Stimulated activated CD4-positive, alpha-beta T cell treated with anti-CD3 and anti-CD28 coated beads, Interleukin-4, amount 100 ng/mL, for 1 hour (primary cell): Measurements from ENCODE around the gene SLCO2A1.

ENCODE experiments used
- DNase-seq: peaks from one replicate; pipeline ENCODE4 v3.0.0-alpha.2; 2020

SLCO2A1 gene

GRCh38 chr3:133997871-133998635, 31.7 kb downstream of the SLCO2A1 start:
- DNase-seq, result no peak

DNA sequence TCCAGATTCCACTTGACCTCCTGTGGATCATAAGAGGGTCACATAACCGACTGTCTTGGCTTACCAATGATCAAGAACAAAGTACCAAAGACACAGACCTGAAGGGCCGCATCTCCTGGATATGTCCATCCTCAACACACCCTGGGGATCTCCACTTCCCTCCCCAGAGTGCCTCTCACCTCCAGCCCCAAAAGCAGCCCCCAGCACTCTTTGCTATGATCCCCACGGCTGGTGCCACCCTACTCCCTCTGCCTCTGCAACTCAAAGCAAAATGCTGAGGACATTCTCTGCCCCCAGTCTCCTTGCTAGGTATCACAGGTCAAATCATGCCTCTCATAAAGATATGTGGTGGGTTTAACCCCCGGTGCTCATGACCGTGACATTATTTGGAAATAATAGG, 32.7 kb downstream of the SLCO2A1 start:
- no peak for DNase-seq

DNA sequence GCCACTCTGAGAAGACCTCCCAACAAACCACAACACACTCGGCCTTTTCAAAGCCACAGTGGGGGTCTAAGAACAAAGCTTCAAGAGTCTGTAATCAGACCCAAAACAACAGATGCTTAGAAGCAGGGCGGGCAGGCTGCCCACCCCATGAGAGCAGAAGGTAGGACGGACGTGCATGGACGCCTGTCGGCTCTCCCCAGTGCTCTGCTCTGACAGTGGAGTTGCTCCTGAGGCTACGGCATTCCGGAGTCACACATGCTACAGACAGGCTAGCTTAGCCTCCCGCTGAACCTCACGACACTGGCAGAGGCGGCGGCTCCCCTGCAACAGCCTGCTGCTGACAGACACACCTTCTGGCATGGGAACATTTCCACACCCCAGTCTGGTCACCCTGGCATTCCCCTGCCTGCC, 33.5 kb downstream of the SLCO2A1 start:
- DNase-seq, result no peak

DNA sequence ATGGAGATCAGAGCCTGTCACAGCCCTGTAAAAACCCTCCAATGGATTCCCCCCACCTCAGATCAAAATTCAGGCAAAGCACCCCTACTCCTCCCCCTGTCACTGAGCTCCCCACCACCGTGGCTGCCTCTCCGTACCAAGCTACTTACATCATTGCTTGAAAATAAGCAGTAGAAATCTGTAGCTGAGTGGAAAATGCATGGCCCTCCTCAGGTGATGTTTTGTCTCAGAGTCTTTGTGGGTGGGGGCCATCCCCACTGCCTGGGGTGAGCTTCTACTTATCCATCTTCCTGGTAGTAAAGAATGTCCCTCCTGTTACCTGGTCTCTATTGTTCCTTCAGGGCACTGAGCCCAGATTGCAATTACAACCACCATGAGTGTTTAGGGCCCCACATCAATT, 34.5 kb downstream of the SLCO2A1 start:
- DNase-seq, result no peak

- DNase-seq, result no peak
Observed at GRCh38 chr3:133994166-133994890, 35.4 kb downstream of the SLCO2A1 start.

DNA sequence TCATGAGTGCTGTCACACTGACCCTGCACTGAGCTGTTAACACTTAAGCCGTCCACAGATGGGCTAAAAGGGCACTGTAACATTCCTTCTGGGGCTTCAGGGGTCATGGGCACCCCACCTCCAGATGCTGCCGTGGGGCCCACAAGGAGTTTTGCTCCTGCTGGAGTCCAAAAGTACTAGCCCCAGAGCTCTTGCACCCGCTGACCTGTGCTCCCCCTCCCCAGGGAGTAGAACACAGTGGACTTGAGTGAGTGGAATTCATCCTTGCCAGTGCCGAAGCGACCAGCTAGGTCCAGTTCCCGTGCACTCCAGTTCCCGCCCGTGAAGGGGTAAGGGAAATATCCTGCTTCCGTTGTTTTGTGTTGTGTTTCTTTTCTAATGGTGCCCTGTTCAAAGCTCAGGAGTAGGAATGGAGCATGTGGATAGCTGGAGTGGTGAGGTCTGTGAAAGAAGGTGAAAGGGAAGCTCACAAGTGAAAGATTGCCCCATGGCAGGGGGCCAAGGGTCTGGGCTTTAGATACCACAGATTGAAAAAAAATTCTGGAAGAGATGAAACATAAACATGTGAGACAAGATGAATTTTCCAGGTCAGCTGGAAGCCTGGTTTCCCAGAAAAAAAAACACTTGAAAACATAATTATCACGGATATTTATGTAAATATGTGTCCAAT, 36.6 kb downstream of the SLCO2A1 start:
- DNase-seq, result no peak

DNA sequence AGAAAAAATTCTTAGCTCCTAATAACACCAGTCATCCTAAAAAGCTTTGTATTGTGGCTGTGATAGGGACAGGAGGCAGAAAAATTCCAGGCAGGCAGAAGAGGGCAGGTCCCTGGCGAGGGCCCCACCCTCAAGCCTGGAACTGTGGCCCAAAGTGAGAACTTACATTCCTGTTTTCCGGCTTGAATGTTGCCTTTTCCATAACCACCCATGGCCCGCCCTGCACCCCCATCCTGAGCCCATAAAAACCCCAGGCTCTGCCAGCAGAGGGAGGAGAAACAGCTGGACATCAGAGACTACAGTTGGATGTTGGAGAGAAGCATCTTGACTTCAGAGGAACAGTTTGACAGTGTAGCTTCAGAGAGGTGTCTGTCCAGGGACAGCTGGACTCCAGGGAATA, 37.3 kb downstream of the SLCO2A1 start:
- DNase-seq, result no peak

DNA sequence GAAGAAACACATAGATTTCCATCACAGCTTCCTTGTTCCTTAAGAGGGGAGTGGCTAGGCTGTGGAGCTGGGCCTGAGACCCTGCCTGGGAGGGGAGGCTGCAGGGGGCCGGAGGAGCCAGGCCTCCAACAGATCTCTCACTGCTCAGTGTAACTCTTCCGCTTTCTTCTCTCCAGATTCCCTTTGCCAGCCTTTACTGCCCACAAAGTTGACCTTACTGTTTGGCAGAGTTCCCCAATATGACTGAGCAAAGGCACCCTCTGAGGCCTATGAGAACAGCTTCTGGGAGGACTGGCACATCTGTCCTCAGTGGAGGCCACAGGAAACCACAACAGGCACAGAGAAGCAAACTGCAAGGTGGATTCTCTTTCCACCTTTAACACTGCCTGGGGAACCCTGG, 38.1 kb downstream of the SLCO2A1 start:
- no peak for DNase-seq

DNA sequence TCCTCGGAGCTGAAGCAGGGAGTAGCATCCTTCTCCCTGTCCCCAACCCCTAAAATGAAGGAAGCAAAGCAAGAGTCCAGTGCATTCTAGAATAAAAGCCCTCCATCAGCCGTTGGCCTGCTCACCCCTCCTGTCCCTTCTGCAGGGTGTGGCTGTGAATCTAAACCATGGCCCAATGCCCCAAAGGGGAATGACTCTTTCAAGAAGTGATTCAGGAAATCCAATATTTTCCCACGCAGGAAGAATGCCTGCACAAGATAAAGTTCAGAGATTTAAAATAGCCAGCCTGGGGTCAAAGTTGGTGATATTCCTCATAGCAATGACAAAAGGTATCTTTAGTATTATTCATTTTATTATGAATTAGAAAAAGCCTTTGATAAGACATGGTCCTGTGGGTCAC, 38.5 kb downstream of the SLCO2A1 start:
- DNase-seq, result no peak

GRCh38 chr3:133989936-133990702, 39.6 kb downstream of the SLCO2A1 start:
- no peak for DNase-seq

GRCh38 chr3:133988631-133989161, 41.0 kb downstream of the SLCO2A1 start:
- no peak for DNase-seq

DNA sequence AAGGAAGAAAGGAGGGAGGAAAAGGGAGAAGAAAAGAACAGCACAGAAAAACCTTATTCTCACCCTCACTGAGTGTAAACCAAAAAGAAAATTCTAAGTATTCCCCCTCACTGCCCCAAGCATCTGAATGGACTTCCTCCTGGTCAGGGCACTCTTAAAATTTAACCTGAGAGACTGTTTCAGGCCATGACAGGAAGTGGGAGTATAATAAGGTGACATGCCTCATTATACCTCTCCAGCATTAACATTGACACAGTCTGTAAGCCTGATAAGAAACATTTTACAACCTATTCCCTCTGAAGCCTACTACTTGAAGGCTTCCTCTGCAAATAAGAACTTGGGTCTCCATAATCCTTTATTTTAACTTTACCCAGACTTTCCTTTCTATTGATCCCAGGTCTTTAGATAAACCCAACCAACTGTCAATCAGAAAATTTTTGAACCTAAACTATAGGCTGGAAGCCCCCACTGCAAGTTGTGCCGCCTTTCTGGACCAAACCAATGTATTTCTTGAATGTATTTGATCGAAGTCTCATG, 41.7 kb downstream of the SLCO2A1 start:
- DNase-seq, result no peak

GRCh38 chr3:133987136-133987535, 42.6 kb downstream of the SLCO2A1 start:
- no peak for DNase-seq

- no peak for DNase-seq
Observed at GRCh38 chr3:133986311-133986710, 43.4 kb downstream of the SLCO2A1 start.

DNA sequence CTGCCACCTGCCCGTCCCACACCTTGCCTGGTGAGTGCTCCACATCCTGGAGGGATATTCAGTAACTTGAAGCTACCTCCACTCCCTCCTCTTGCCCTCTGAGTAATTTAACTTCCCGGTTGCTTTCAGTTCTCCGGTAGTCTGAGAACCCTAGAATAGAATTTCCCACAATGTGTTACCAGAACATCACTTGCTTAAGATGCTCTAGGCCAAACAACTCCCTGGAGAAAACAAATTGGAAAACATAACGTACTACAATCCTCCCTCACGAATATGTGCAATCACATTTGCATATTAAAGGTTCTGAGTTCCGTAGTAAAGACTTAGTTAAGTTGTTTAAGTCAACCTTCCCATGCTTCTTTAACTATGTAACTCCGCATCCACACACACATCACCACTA, 44.8 kb downstream of the SLCO2A1 start:
- DNase-seq, result no peak

DNA sequence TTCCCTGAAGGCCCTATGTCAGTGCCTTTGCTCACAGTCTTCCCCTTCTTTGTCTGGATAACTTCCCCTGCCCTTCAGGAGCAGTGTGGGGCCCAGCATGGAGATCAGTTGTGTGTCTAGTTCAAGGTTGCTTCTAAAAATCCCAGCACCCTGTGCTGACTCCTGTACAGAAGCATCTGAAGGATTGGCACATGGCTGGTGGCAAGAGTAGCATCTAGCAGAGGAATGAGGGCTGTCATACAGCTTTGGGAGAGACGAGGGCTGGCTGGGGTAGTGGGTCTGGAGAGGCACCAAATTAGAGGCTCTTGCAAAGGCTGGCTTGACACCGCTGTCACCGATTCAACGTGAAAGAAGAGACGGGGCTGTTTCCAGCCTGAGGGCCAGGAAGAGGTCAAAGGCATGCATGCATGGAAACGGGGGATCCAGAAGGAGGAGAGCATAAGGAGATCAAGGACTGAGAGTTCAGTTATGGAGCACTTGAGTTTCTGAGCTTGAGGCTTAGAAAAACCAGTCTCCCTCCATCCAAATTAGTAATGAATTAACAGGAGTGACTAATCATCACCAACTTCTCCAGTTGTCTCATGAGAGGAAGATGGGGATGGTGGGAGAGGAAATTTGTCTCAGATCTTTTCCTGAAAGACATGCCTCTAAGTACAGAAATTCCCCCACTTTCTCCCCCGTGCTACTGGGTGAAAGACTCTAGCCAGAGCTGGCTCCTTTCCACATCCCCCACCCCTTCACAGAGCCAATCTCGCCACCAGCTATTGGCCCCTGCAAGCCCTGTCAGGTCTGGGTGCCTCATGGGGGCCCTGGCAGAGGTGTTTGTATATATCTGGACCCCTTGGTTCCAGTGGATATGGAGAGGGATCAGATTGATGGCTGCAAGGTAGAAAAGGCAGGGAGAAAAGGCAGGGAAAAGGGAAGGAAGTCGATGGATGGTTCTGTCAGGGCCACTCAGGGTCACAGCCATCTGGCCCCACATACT, 45.9 kb downstream of the SLCO2A1 start:
- no peak for DNase-seq

GRCh38 chr3:133983126-133983525, 46.6 kb downstream of the SLCO2A1 start:
- DNase-seq, result no peak

- no peak for DNase-seq
Observed at GRCh38 chr3:133980550-133980949, 49.2 kb downstream of the SLCO2A1 start.

DNA sequence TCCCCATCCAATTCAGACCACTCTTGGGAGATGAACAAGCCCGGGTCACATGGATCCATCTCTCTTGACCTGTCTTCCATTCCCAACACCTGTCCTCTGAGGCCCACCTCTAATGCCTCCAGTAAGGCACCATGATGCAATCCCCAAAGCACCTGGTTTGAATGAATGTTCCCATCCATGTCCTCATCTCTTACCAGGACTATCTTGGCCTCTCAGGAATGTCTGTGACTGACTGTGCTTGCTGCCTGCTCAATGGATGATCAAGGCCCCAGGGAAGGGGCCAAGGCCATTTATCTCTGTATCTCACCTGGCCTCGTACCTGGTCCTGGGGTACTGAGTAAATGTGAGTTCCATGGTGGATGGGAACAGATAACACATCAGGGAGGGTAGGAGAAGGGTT, 49.7 kb downstream of the SLCO2A1 start:
- no peak for DNase-seq

- DNase-seq, result no peak
Observed at GRCh38 chr3:133979553-133979952, 50.2 kb downstream of the SLCO2A1 start.

GRCh38 chr3:133977568-133977967, 52.2 kb downstream of the SLCO2A1 start:
- no peak for DNase-seq
